HG03196 (cell line): ENCODE measurements around the gene DAPK1.
"Not testable (repeated sequence)": the region's sequence is repeated elsewhere in the genome, so short reads cannot be mapped to it uniquely, and the experiment has no call there.

Experiments
- ATAC-seq: cut with Tn5 transposase; IDR thresholded peaks from one replicate; pipeline ENCODE4 v1.9.1; 2021; ENCODE audit not compliant: unreplicated experiment

The DAPK1 gene

DNA sequence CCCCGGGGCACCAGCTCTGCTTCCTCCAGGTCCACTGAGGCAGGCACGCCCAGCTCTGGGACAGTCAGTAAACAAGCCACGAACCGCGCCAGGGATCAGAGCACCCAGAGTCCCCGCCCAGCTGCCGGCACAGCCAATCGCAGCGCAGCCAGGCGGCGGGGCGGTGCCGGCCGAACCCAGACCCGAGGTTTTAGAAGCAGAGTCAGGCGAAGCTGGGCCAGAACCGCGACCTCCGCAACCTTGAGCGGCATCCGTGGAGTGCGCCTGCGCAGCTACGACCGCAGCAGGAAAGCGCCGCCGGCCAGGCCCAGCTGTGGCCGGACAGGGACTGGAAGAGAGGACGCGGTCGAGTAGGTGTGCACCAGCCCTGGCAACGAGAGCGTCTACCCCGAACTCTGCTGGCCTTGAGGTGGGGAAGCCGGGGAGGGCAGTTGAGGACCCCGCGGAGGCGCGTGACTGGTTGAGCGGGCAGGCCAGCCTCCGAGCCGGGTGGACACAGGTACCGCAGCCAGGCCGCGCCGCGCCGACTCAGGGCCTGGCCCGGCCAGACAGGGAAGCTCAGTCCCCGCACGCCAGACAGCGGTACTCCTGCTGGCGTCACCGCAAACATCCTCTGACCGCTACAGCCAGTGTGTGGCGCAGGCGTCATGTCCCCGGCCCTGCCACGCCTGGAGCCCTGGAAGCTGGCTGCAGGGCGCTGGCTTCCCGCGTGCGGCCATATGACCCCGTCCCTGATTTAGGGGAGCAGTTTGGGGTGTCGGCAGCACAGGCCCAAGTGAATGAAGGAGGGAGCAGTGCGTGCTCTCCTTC is 228.4 kb downstream of the DAPK1 start, which contains the start of gene CTSL:
Gene CTSL, plus strand, starts transcription at position 220 of the 810 bp plus-strand sequence. CDS start 1,485 bp downstream, outside the sequence.
- ATAC-seq, result no peak

DNA sequence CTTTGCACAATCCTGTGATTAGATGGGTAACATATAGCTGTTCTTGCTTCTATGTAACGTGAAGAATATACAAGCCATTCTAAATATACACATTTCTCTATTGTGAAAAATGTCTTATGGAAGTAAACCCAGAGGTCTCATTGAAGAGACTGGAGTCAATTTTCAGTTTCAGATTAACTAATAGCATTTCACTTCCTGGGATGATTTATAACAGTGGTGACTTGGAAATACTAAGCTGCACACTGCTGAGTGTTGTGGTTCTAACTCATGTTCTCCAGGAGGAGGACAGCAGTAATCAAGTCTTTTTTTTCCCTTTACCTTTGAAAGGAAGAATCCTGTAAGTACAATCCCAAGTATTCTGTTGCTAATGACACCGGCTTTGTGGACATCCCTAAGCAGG is 231.6 kb downstream of the DAPK1 start:
- no peak for ATAC-seq

DNA sequence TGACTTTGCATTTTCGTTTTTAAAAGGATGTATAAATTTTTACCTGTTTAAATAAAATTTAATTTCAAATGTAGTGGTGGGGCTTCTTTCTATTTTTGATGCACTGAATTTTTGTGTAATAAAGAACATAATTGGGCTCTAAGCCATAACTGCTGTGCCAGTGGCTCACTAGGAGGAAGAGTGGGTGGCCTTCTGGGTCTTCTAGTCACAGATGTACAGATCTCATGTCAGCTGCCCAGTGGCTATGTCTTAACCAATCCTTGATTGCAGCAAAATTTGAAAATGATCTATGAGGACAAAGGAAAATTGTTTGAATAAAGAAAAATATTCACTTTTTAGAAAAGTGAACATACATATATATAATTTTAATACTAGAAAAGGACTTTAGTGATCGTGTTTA is 233.7 kb downstream of the DAPK1 start:
- no peak for ATAC-seq

DNA sequence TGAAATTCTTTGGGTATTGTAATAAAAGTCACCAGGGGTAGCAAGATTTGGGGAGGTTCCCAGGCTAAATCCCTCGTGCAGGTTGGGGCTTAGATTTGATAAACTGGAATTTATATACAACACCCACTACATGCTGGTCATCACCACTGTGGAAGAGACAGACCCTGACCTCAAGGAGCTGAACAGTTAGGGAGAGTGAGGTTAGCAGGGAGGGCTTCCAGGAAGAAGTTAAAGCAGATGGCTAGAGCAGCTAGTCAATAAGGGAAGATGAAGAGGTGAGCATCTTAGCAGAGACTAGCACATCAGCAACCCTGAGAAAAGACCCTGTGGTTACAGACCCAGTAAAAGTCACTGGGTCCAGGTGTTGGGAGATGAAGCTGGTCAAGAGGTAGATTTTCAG is 234.7 kb downstream of the DAPK1 start:
- no peak for ATAC-seq

DNA sequence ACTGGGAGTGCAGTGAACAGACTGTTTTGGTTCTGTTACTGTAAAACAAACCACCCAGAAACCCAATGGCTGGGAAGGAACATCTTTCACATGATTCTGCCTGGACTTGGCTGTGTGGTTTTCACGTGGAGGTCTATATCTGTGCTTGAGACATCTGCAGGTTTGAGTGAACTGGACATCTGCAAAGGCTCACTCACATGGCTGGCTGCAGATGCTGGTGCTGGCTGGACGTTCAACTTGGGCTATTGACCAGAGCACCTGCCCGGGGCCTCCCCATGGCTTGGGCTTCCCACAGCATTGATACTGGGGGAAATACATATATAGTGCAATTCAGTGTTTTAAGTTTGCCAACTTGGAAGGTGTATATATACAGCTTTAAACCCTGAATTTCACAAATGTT is 235.1 kb downstream of the DAPK1 start:
- no peak for ATAC-seq

DNA sequence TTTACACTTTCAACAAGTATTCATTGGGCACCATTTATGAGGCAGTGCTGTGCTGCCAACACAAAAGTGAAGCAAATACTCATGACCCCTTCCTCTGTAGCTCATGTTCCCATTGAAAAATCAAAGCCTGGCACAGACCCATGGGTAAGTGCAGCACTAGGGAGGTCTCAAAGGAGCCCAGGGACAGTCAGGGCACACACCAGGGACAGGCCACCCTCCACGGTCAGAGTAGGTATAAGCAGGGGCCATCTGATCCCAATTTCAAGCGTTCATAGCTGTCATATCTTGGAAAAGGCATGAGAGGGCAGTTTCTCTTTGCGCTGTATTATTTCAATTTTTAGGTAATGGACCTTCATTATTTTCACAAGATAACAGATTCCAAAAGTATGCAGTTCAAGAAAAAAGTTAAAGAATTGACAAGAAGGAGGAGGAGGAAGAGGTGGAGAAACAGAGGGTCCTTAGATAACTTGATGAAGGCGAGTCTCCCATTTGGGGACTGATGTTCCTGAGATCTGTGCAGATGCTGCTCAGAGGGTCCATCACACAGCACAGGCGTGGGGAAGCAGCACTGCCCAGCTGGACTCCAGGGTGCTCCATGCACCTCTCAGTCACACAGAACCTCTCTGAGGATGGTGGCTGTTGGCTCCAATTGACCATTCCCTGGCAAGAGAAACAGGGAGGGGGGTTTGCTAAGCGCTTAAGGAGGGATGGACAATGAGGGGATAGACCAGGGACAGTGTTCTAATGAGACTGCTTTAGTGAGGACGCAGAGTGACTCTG is 235.8 kb downstream of the DAPK1 start:
- no peak for ATAC-seq

DNA sequence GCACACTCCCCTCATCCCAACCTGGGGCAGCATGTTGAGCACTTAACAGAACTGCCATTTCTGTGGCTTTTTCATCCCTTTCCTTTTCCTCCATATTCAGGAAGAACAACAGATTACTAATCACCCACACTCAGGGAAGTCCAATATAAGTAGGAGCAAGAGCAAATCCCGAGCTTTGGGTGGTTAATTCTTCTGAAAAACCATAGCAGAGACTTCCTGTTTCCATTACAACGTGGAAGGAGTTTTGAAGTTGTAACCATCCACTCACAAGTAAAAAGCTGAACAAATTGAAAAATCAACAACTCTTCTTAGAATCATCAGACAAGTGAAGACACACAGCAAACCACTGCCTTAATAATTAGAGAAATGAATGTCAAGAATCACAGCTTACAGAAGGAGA is 236.4 kb downstream of the DAPK1 start:
- ATAC-seq, result no peak

DNA sequence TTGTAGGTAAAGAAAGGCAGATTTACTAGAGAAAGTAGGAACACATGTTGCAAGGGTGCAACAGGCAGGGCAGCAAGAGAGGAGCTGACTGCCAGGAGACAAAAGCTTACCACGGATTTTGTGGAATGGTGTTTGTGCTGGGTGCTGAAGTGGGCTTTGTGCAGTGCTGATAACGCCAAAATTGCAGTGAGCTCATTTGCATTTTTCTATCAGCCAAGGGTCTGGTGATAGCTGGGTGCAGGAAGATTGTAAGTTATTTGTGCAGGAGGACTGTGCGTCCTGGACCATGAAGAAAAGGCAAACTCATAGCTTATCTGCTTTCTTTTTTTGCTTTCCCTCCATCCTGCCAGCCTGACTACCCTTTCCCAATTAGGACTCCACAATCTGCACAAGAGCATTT is 241.9 kb downstream of the DAPK1 start:
- no peak for ATAC-seq

DNA sequence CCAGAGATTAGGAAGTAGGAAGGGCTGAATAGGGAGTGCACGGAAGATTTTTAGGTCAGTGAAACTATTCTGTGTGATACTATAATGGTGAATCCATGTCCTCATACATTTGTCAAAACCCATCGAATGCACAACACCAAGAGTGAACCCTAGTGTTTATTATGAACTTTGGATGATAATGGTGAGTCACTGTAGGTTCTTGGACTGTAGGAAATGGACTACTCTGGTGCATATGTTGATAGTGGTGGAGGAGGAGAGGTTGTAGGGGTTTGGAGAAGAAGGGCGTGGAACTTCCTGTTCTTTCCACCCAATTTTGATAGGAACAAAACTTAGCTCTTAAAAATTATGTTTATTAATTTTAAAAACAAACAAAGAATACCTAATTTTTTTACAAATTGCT is 242.5 kb downstream of the DAPK1 start:
- ATAC-seq, result no peak

DNA sequence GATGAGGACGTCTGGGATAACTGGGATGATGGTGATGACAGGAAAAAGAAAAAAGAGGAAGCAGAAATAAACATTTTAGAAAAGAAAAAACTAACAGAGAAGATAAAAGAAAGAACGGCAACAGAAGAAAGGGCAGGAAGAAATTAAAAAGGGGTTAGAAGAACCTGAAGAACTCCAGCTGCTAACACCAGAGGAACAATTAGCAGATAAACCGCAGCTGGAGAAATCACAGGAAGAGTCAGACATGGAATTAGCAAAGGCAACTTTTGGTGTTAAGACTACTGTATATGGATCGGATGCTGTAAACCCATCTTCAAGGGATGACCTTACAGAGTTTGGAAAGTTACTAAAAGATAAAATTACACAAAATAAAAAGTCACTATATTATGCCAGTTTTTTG is 243.7 kb downstream of the DAPK1 start:
- no peak for ATAC-seq

DNA sequence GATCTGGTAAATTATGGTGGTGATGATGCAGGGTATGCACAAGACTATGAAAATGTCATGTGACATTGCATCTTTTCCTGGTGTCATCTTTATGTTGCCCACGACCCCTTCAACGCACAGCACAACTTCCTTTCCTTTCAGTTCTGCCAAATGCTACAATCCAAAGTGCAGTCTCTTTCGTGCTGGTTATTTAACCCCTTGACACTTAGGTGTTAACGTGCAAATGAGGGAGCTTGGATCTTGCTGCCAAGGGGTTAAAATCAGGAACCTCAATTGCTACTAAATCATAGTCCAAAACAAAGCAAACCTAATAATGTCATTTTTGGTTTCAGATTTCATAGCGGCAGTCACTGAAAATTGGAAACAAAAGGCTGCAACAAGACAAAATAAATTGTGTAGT is 244.2 kb downstream of the DAPK1 start:
- no peak for ATAC-seq

DNA sequence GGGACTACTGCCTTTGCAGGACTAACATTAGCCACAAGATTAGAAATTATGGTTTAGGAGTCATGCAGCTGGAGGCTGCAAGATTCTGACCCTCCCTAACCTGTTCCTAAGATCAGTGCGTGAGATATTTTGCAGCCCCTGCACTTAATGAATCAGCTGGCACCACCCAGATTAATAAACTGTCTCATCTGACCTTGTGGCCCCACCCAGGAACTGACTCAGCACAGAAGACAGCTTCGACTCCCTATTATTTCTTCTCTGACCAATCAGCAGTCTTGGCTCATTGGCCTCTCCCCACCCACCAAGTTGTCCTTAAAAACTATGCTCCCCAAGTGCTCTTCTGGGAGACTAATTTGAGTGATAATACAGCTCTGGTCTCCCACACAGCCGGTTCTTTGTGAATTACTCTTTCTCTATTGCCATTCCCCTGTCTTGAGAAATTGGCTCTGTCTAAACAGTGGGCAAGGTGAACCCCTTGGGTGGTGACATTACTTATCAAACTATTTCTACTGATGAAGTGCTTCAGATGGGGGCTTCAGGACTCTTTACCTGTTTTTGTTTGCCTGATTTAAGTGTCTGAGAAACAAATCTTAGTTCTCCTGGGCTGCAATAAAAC is 245.3 kb downstream of the DAPK1 start:
- ATAC-seq, result no peak

DNA sequence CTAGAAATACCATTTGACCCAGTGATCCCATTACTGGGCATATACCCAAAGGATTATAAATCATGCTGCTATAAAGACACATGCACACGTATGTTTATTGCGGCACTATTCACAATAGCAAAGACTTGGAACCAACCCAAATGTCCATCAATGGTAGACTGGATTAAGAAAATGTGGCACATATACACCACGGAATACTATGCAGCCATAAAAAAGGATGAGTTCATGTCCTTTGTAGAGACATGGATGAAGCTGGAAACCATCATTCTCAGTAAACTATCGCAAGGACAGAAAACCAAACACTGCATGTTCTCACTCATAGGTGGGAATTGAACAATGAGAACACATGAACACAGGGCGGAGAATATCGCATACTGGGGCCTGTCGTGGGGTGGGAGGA is 246.6 kb downstream of the DAPK1 start:
- not testable (repeated sequence) for ATAC-seq

DNA sequence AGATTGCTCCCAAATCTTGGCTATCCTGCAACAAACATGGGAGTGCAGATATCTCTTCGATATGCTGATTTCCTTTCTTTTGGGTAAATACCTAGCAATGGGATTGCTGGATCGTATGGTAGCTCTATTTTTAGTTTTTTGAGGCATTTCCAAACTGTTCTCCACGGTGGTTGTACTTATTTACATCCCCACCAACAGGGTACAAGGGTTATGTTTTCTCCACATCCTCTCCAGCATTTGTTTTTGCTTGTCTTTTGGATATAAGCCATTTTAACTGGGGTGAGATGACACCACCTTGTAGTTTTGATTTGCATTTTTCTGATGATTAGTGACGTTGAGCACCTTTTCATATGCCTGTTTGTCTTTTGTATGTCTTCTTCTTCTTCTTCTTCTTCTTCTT is 248.5 kb downstream of the DAPK1 start:
- no peak for ATAC-seq

DNA sequence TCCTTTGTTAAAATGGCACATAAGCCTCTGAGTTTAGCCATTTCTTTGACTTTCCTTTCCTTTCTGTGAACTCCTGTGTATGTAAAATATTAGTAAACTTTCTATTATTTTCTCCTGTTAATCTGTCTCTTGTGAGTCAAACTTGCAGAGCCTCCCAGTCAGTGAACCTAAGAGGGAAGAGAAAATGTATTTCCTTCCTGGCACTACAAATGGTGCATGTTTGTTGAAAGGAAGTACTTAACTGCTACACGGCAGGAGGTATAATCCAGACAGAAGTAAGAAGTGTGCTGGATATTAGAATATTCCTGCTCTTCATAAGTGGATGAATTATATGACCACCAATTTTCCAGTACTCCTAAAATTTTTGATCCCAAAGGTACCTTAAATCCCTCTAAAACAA is 251.2 kb downstream of the DAPK1 start:
- ATAC-seq, result no peak

DNA sequence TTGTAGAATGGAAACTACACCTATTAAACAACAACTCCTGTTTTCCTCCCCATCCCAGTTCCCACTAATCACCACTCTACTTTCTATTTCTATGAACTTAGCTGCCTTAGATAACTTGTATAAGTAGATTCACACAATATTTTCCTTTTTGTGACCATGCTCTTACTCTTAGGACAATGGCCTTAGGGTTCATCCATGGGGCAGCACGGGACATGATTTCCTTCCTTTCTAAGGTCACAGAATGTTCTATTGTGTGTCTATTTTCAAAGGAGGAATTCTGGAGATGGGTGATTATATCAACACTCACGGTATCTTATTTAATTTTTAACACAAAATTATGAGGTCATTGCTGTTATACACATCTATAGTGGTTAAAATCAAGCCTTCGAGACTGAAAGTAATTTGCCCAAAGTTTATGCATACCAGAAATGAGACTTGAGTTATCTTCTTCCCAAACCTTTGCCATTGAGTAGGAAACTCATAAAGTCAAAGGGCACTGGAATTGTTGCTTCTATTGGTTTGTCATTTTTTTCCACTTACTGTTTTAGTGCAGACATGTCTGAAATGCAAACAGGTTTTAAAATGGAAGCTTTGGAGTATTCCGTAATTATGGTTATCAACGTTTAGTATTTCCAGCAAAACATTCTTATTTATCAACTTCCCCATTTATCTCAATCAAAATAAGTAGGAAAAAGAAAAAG is 251.8 kb downstream of the DAPK1 start:
- no peak for ATAC-seq

DNA sequence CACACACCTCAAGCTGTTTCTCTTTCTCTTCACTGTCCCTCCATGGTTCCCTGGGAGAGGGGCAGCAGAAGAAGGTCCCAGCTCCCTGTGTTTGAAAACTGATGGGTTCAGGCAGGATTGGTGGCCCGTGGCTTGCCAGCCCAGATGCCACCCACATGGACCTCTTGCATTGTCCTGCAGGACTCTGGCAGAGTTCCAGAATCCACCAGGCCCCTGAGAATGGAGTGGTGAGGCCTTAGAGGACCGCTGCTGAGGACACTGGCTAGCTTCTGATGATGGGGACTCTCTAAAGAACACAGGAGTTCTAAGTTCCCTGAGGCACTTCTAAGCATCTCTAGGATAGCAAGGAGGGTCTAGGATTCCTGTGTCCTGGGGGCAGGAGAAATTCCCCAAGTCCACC is 253.1 kb downstream of the DAPK1 start:
- no peak for ATAC-seq

DNA sequence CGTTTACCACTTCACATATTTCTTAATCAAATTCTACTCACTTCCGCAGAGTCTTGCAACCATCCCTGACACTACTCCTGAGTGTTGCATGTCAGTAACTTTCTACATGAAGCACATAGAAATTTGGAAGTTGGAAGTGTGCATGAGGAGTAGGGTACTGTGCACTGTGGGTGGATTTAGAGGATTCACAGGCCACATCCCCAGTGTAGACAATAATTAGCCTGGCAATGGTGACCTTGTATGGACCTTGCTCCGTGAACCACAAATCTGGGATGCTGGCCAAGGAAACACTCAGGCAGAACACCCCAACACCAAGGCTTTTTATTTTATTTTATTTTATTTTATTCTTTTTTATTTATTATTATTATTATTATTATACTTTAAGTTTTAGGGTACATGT is 253.8 kb downstream of the DAPK1 start:
- no peak for ATAC-seq

DNA sequence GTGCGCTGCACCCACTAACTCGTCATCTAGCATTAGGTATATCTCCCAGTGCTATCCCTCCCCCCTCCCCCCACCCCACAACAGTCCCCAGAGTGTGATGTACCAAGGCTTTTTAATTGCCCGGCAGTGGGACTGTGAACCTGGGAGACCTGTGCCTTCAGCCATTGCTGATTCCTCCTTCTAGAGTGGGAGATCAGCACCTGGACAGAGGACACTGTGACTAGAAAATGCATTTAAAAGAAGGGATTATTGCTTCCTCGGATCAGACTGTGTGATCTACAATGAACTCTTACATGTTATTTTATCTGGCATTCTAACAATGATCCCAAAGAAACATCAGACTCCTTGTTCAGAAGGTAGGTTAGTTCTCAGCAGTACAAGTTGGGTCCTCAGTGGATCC is 254.2 kb downstream of the DAPK1 start:
- no peak for ATAC-seq

DNA sequence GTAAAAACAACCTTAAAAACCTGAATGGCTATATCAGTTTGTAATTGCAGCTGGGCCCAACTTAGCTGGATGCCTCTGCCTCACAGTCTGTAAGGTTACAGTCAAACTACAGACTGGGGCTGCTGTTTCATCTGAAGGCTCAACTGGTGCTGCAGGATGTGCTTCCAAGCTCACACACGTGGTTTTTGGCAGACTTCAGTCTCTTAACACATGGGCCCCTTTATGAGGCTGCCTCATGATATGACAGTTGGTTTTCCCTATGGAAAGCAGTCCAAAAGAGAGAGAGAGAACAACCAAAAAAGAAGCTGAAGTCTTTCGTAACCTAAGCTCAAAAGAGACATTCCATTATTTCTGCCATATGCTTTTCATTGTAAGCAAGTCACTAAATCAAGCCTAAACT is 255.6 kb downstream of the DAPK1 start:
- no peak for ATAC-seq
